HG02623 (cell line): Measurements from ENCODE around the gene ADPRM.
"Not testable (repeated sequence)": the region's sequence is repeated elsewhere in the genome, so short reads cannot be mapped to it uniquely, and the experiment has no call there.

ENCODE experiments used
- ATAC-seq: cut with Tn5 transposase; IDR thresholded peaks from one replicate; pipeline ENCODE4 v1.9.1; 2021; ENCODE audit warnings: moderate library complexity; ENCODE audit not compliant: unreplicated experiment

ADPRM gene

GRCh38 chr17:10697092-10698081 is at the start of gene ADPRM, which contains the start of gene SCO1:
TSS of gene ADPRM (plus strand) at chr17:10697594. CDS start at chr17:10704927, 7,333 bp downstream.
TSS of gene SCO1 (minus strand) at chr17:10697533. CDS start at chr17:10697507, 26 bp downstream.
- ATAC-seq: peak; percentile 93

- no peak for ATAC-seq
These were observed 49.0 kb upstream of the ADPRM start for GRCh38 chr17:10648381-10648780.

- no peak for ATAC-seq
These were observed 48.4 kb upstream of the ADPRM start for GRCh38 chr17:10648956-10649355.

- ATAC-seq: no peak
These were observed 47.8 kb upstream of the ADPRM start for GRCh38 chr17:10649602-10650001.

GRCh38 chr17:10651927-10652326 is 45.5 kb upstream of the ADPRM start:
- ATAC-seq: no peak

- ATAC-seq: no peak
These were observed 44.3 kb upstream of the ADPRM start for GRCh38 chr17:10652984-10653659.

GRCh38 chr17:10653987-10654386 is 43.4 kb upstream of the ADPRM start:
- no peak for ATAC-seq

- ATAC-seq: no peak
These were observed 40.2 kb upstream of the ADPRM start, which contains the start of gene MYH3 for GRCh38 chr17:10657148-10657547. TSS of gene MYH3 (minus strand) at chr17:10657309. CDS start at chr17:10655064, 2,245 bp downstream.

GRCh38 chr17:10657879-10658278 is 39.5 kb upstream of the ADPRM start:
- ATAC-seq: no peak

- no peak for ATAC-seq
These were observed 36.0 kb upstream of the ADPRM start for GRCh38 chr17:10661437-10661836.

GRCh38 chr17:10663231-10663630 is 34.2 kb upstream of the ADPRM start:
- ATAC-seq: no peak

GRCh38 chr17:10664571-10664970 is 32.8 kb upstream of the ADPRM start:
- ATAC-seq: no peak

GRCh38 chr17:10666906-10667305 is 30.5 kb upstream of the ADPRM start:
- ATAC-seq: no peak

- no peak for ATAC-seq
These were observed 28.6 kb upstream of the ADPRM start for GRCh38 chr17:10668775-10669174.

- ATAC-seq: no peak
These were observed 24.1 kb upstream of the ADPRM start for GRCh38 chr17:10673312-10673711.

- ATAC-seq: no peak
These were observed 22.7 kb upstream of the ADPRM start for GRCh38 chr17:10674704-10675103.

- no peak for ATAC-seq
These were observed 15.4 kb upstream of the ADPRM start for GRCh38 chr17:10681866-10682446.

GRCh38 chr17:10683853-10684252 is 13.5 kb upstream of the ADPRM start:
- no peak for ATAC-seq

- no peak for ATAC-seq
These were observed 9.9 kb upstream of the ADPRM start for GRCh38 chr17:10687499-10687898.

- ATAC-seq: not testable (repeated sequence)
These were observed 1.5 kb upstream of the ADPRM start for GRCh38 chr17:10695875-10696407.
